ENCODE results near the gene C4orf51.

DNA sequence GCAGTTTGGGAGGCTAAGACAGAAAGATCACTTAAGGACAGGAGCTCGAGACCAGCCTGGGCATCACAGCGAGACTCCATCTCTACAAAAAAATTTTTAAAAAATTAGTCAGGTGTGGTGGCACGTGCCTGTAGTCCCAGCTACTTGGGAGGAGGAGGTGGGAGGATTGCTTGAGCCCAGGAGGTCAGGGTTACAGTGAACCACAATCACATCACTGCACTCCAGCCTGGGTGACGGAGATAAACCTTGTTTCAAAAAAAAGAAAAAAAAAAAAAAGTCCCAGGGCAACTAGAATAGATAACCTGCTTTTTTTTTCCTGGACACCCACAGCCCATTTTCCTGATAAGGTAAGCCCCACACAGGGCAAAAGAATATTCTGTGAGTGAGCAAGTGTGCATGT, 96.3 kb downstream of the C4orf51 start:
- TF ChIP-seq, protein P1, sequence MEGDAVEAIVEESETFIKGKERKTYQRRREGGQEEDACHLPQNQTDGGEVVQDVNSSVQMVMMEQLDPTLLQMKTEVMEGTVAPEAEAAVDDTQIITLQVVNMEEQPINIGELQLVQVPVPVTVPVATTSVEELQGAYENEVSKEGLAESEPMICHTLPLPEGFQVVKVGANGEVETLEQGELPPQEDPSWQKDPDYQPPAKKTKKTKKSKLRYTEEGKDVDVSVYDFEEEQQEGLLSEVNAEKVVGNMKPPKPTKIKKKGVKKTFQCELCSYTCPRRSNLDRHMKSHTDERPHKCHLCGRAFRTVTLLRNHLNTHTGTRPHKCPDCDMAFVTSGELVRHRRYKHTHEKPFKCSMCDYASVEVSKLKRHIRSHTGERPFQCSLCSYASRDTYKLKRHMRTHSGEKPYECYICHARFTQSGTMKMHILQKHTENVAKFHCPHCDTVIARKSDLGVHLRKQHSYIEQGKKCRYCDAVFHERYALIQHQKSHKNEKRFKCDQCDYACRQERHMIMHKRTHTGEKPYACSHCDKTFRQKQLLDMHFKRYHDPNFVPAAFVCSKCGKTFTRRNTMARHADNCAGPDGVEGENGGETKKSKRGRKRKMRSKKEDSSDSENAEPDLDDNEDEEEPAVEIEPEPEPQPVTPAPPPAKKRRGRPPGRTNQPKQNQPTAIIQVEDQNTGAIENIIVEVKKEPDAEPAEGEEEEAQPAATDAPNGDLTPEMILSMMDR (IDR thresholded peaks at IDR 0.05): no peak
- no peak for TF ChIP-seq EP300 (IDR thresholded peaks at IDR 0.05)
- TF ChIP-seq POLR2AphosphoS5 (IDR thresholded peaks at IDR 0.05): no peak
- no peak for TF ChIP-seq POLR2A (IDR thresholded peaks at IDR 0.05)
